ENCODE results near the gene TRIM61.
A peak's percentile ranks its signal among the peaks of the same experiment; 100 is the strongest.
"Not testable (repeated sequence)": the region's sequence is repeated elsewhere in the genome, so short reads cannot be mapped to it uniquely, and the experiment has no call there.

TRIM61 gene

DNA sequence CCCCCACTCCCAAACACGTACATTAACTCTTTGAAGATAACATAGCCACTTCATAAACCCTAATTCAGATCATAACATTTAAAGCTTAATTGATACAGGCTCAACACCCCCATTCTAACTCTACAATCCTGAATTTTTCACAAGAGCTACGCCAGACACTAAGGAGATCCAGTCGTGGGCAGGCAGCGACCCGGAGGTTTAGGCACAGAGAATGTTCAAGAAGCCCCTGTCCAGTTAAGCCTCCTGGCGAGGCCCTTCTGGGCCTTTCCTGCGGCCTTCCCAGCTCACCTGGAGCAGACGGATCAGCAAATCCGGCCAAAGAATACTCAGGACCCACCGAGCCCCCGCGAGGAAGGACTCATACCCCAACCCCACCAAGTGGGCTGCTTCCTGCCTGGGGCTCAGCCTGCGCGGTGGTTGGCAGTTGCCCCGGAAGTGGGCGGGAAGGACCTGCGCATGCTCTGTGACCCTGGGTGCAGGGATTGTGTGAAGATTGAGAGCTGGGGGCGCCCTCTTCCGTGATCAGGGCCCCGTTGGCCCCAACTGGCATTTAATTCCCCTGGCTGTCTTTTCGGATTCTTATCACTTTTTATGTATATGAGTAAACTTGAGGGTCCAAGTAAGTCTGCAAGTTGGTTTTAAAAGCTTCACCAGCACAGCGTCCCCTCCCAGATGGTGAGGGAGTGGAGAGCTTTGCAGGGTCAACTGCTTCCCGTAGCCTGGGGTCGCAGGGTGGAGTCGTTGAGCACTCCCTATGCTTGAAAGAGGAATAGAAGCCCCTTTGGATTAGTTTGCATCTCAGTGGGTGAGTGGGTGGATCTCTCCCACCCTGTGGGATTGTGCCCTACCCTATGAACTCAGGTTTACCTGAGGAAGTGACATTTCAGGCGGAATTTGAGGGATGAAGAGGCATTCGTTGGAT is at the start of gene TRIM61:
Gene TRIM61, minus strand, starts transcription at position 415 of the 922 bp plus-strand sequence. CDS start 7,655 bp downstream, outside the sequence.
- peak; percentile 10 to 19 for DNase-seq (ENCODE audit: low read depth in 2 of 2)

GRCh38 chr4:165025782-165026181 is 48.3 kb upstream of the TRIM61 start:
- DNase-seq (ENCODE audit: low read depth in 2 of 2), result not testable (repeated sequence)

GRCh38 chr4:165019995-165020394 is 42.5 kb upstream of the TRIM61 start:
- DNase-seq (ENCODE audit: low read depth in 2 of 2), result not testable (repeated sequence)

DNA sequence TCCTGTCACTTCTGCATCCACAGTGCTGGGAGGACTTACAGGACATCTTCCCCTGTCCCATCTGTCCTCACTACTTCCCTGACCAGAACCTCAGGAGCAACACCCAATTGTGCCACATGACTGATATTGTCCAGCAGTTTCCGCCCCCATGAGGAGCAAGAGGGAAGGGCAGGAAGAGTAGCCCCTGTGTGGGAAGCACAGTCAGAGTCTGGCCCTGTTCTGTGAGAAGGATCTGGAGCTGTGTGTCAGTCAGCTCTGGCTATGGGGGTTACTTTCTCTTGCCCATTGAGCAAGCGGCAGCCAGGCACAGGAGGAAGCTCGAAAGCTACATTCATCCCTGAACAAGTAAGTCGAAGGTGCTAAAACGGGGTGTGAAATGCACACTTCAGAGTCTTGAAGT is 39.5 kb upstream of the TRIM61 start:
- no peak for DNase-seq (ENCODE audit: low read depth in 2 of 2)

- no peak for DNase-seq (ENCODE audit: low read depth in 2 of 2)
These were observed 36.2 kb upstream of the TRIM61 start for GRCh38 chr4:165013691-165014090.

DNA sequence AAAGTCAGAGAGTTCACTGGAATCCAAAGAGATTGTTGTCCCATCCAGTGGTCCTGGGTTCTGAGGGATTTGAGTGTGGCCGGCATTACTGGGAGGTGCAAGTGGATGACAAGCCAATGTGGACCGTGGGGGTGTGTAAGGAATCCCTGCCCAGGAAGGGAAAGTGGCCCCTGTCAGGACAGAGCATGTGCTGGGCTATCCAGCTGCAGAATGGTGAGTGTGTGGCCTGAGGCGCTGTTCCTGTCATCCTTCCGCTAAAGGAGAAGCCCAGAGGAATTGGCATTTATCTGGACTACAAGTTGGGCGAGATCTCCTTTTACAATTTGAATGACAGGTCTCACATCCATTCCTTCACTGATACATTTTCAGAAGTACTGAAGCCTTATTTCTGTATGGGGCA is 33.9 kb upstream of the TRIM61 start:
- DNase-seq (ENCODE audit: low read depth in 2 of 2), result no peak

GRCh38 chr4:165010991-165011390 is 33.5 kb upstream of the TRIM61 start:
- no peak for DNase-seq (ENCODE audit: low read depth in 2 of 2)

- DNase-seq (ENCODE audit: low read depth in 2 of 2), result no peak
These were observed 33.0 kb upstream of the TRIM61 start for GRCh38 chr4:165010487-165010886.

DNA sequence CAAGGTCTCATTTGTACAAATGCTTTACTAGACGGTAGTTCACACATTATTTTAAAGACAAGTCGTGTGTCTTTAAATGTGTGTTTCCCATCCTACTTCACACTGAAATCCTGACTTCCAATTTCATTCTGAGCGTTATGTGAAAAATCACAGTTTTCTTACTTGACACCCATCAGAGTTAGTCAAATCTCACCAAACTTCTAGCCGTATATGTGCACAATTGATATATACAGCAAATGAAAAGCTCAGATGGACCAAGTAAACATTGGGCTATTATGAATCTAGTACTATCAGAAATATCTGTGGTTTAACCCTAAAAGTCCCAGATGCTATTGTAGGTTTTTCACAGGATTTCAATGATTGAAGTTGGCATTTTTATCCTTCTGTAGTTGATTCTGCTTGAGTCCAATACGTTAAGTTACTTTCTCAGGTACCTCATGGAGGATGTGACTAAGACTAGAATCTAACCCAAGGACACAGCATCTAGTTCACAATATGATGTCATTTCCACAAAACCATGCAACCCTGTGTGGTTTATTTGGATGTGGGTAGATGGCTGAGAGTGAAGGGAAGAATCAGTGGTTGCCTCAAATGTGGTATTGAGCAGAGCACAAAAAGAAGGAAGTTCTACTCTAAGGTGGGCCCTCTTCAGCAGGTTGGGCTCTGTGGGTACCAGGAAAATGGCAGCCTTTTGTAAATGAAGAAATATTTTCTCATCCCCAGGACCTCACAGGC is 32.2 kb upstream of the TRIM61 start:
- no peak for DNase-seq (ENCODE audit: low read depth in 2 of 2)

- DNase-seq (ENCODE audit: low read depth in 2 of 2), result no peak
These were observed 29.4 kb upstream of the TRIM61 start for GRCh38 chr4:165006886-165007285.

DNA sequence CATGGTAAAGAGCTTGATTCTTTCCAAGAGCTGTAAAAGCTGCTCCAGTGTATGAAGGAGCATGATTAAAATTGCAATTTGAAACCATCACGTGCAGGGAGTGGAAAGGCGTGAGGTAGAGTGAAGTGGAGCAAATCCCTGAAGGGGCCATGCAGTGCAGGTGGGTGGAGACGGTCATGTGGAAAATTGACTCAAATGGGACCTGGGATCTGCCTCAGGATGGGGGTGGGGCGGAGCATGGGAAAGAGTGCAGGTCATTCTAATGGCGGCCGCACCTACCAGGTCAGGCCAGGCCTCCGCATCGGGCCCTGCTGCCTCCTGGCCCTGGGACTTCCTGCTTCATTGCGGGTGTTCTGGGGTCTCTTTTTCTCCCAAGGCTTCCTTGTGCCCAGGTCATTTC is 29.0 kb upstream of the TRIM61 start:
- no peak for DNase-seq (ENCODE audit: low read depth in 2 of 2)

- DNase-seq (ENCODE audit: low read depth in 2 of 2), result no peak
These were observed 28.0 kb upstream of the TRIM61 start for GRCh38 chr4:165005352-165005925.

DNA sequence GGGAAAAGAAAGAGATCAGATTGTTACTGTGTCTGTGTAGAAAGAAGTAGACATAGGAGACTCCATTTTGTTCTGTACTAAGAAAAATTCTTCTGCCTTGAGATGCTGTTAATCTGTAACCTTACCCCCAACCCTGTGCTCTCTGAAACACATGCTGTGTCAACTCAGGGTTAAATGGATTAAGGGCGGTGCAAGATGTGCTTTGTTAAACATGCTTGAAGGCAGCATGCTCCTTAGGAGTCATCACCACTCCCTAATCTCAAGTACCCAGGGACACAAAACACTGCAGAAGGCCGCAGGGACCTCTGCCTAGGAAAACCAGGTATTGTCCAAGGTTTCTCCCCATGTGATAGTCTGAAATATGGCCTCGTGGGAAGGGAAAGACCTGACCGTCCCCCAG is 24.5 kb upstream of the TRIM61 start:
- not testable (repeated sequence) for DNase-seq (ENCODE audit: low read depth in 2 of 2)

- DNase-seq (ENCODE audit: low read depth in 2 of 2), result not testable (repeated sequence)
These were observed 21.1 kb upstream of the TRIM61 start for GRCh38 chr4:164998526-164999080.

DNA sequence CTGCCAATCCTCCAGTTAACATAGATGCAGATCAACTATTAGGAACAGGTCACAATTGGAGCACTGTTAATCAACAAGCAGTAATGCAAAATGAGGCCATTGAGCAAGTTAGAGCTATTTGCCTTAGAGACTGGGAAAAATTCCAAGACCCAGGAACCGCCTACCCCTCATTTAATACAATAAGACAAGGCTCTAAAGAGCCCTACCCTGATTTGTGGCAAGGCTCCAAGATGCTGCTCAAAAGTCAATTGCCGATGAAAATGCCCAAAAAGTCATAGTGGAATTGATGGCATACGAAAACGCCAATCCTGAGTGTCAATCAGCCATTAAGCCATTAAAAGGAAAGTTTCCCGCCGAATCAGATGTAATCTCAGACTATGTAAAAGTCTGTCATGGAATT is 20.5 kb upstream of the TRIM61 start:
- DNase-seq (ENCODE audit: low read depth in 2 of 2), result no peak

GRCh38 chr4:164997324-164997723 is 19.9 kb upstream of the TRIM61 start:
- DNase-seq (ENCODE audit: low read depth in 2 of 2), result no peak

DNA sequence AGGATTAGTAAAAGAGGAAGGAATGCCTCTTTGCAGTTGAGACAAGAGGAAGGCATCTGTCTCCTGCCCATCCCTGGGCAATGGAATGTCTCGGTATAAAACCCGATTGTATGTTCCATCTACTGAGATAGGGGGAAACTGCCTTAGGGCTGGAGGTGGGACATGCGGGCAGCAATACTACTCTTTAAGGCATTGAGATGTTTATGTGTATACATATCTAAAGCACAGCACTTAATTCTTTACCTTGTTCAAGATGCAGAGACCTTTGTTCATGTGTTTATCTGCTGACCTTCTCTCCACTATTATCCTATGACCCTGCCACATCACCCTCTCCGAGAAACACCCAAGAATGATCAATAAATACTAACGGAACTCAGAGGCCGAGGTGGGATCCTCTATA is 18.7 kb upstream of the TRIM61 start:
- DNase-seq (ENCODE audit: low read depth in 2 of 2), result not testable (repeated sequence)

DNA sequence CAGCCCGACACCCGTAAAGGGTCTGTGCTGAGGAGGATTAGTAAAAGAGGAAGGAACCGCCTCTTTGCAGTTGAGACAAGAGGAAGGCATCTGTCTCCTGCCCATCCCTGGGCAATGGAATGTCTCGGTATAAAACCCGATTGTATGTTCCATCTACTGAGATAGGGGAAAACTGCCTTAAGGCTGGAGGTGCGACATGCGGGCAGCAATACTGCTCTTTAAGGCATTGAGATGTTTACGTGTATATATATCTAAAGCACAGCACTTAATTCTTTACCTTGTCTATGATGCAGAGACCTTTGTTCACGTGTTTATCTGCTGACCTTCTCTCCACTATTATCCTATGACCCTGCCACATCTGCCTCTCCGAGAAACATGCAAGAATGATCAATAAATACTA is 13.3 kb upstream of the TRIM61 start:
- DNase-seq (ENCODE audit: low read depth in 2 of 2), result not testable (repeated sequence)

DNA sequence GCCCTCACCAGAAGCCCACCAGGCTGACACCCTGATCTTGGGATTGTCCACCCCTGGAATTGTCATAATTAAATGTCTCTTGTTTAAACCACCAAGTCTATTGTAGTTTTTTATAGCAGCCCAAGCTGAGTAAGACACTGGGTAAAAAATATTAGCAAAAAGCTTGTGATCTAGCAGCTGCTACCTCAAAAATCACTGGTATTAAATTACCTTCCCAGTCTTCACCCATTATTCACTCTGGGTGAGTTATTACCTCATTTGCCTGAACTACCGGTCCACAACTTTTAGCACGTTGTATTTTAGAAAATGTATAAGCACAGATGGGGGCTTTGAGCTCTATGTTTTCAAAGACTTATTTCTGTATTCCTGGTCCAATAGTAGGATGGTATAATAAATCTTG is 12.0 kb upstream of the TRIM61 start:
- no peak for DNase-seq (ENCODE audit: low read depth in 2 of 2)

GRCh38 chr4:164971929-164972328 is 5.5 kb downstream of the TRIM61 start:
- DNase-seq (ENCODE audit: low read depth in 2 of 2), result not testable (repeated sequence)

DNA sequence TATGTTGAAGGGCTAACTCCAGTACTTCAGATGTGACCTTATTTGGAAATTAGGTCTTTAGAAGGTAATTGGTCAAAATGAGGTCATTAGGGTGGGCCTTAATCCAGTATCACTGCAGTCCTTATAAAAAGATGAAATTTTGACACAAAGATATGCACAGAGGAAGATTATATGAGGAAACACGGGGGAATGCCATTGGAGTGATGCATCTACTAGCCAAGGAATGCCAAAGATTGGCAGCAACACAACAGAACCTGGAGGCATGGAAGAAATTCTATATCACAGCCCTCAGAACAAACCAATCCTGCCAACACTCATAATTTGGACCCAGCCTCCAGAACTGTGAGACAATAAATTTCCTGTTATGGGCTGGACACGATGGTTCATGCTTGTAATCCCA is 17.6 kb downstream of the TRIM61 start:
- DNase-seq (ENCODE audit: low read depth in 2 of 2), result no peak

DNA sequence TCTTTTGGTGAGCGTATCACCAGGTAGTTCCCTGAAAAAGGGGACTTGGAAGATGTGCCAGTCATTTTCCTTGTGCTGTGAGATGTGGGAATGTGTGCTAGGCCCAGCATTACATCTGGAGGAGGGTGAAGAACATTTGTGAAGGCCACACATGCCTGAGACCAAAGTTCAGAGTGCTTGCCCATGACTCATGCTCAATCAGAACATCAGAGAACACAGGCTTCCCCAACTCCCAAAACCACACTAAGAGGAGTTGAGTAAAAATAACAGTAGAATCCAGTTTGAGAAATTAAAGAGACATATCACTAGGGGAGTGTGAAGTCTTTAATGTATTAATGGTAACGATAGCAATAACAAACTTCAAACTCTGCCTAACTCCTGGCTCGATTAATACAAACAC is 18.0 kb downstream of the TRIM61 start:
- not testable (repeated sequence) for DNase-seq (ENCODE audit: low read depth in 2 of 2)
